Suprapubic skin (tissue), 4 donors: ENCODE results near the gene LLGL1. TPM values are rescaled to one million over a fixed set of nuclear protein-coding genes. Genes with fewer than 3 reads are reported as not detected.

Experiments
- DNase-seq, 2 donors: peaks; one replicate each; pipeline ENCODE4 v3.0.0-alpha.2; 2019; ENCODE audit warnings: low spot score in 2 of 2
- H3K27ac ChIP-seq: fragments of 200-600 bp; sonication (generic); one replicate; pipeline ENCODE4 v1.5.1; 2019
- H3K27me3 ChIP-seq: fragments of 200-600 bp; sonication (generic); one replicate; pipeline ENCODE4 v1.5.1; 2019
- H3K36me3 ChIP-seq: fragments of 200-600 bp; sonication (generic); one replicate; pipeline ENCODE4 v1.5.1; 2019
- H3K4me1 ChIP-seq: fragments of 200-600 bp; sonication (generic); one replicate; pipeline ENCODE4 v1.5.1; 2019
- H3K4me3 ChIP-seq: fragments of 200-600 bp; sonication (generic); one replicate; pipeline ENCODE4 v1.5.1; 2019; ENCODE audit warnings: mild to moderate bottlenecking
- H3K9me3 ChIP-seq: fragments of 200-600 bp; sonication (generic); one replicate; pipeline ENCODE4 v1.5.1; 2019
- CTCF ChIP-seq, 2 donors: fragments of 200-600 bp in 1 of 2; fragments of 450-650 bp in 1 of 2; sonication (generic) in 1 of 2; IDR thresholded peaks; one replicate each; pipeline ENCODE4 v1.5.1; 2016 to 2019; ENCODE audit warnings: antibody characterized with exemption in 2 of 2, mild to moderate bottlenecking in 1 of 2, moderate library complexity in 1 of 2
- EP300 ChIP-seq: sonication (generic); formaldehyde crosslinking; IDR thresholded peaks from one replicate; pipeline ENCODE4 v1.6.1; 2017; ENCODE audit warnings: antibody characterized with exemption
- POLR2A ChIP-seq, 2 donors: fragments of 450-650 bp; IDR thresholded peaks; one replicate each; pipeline ENCODE4 v1.6.1; 2017; ENCODE audit warnings: antibody characterized with exemption in 2 of 2, mild to moderate bottlenecking in 2 of 2, moderate library complexity in 2 of 2
- POLR2AphosphoS5 ChIP-seq, 3 donors: sonication (generic); formaldehyde crosslinking; IDR thresholded peaks; one replicate each; pipeline ENCODE4 v1.6.1; 2017; ENCODE audit warnings: antibody characterized with exemption in 3 of 3
- WGBS: methylation state at CpG from one replicate; pipeline ENCODE4 v1.1.5; 2018; 5-methylcytosine and 5-hydroxymethylcytosine counted together
- total RNA-seq, 4 donors: library from RNA; depleted of rRNA; stranded (reverse); fragments of >200 nt; gene quantifications; one replicate each; pipeline ENCODE4 v1.1.0, GENCODE V29; 2016

The LLGL1 gene
- total RNA-seq: 10 to 100 TPM; 27.7 to 37.1 (median 32.8) TPM

- no peaks in the 10 kb centered on the region for H3K9me3 ChIP-seq
- TF ChIP-seq CTCF (IDR thresholded peaks at IDR 0.05) (no peak), EP300 (no peak), POLR2AphosphoS5 (IDR thresholded peaks at IDR 0.05) (no peak), POLR2A (IDR thresholded peaks at IDR 0.05) (no peak)
- no peak within 1 kb of the TSS for H3K27ac ChIP-seq
- no peaks in the 10 kb centered on the region for H3K36me3 ChIP-seq
- H3K4me1 ChIP-seq: peaks cover 21% of the 10 kb centered on the region
- 2% methylated on average over 12 of the region's 60 CpGs for WGBS
- peak within 1 kb of the TSS; percentile 74 for H3K4me3 ChIP-seq
- DNase-seq: peak; percentile 97
- no peaks in the 10 kb centered on the region for H3K27me3 ChIP-seq
These were observed at the start of gene LLGL1 for GRCh38 chr17:18225121-18225641. Gene LLGL1, plus strand, starts transcription at chr17:18225635. Its CDS starts 48 bp downstream, at chr17:18225683.

GRCh38 chr17:18176176-18176575 is 49.3 kb upstream of the LLGL1 start:
- 77% methylated on average over 7 of the region's 7 CpGs for WGBS
- DNase-seq: no peak
- no peaks in the 10 kb centered on the region for H3K36me3 ChIP-seq

GRCh38 chr17:18177133-18177532 is 48.3 kb upstream of the LLGL1 start:
- Histone ChIP-seq H3K4me1 (peaks cover 11% of the 10 kb centered on the region), H3K27ac (no peak overlapping the region), H3K27me3 (no peaks in the 10 kb centered on the region), H3K36me3 (no peaks in the 10 kb centered on the region), H3K4me3 (no peak overlapping the region), H3K9me3 (no peaks in the 10 kb centered on the region)
- DNase-seq: no peak
- TF ChIP-seq POLR2A (IDR thresholded peaks at IDR 0.05) (no peak), CTCF (IDR thresholded peaks at IDR 0.05) (no peak), POLR2AphosphoS5 (IDR thresholded peaks at IDR 0.05) (no peak), EP300 (no peak)

More at GRCh38 chr17:18176176-18176575, 49.3 kb upstream of the LLGL1 start:
- H3K9me3 ChIP-seq: no peaks in the 10 kb centered on the region
- TF ChIP-seq POLR2A (IDR thresholded peaks at IDR 0.05) (no peak), POLR2AphosphoS5 (IDR thresholded peaks at IDR 0.05) (no peak), CTCF (IDR thresholded peaks at IDR 0.05) (no peak), EP300 (no peak)
- no peak overlapping the region for H3K4me3 ChIP-seq
- H3K4me1 ChIP-seq: peaks cover 2% of the 10 kb centered on the region
- no peaks in the 10 kb centered on the region for H3K27me3 ChIP-seq
- H3K27ac ChIP-seq: no peak overlapping the region

- Histone ChIP-seq H3K4me3 (no peak overlapping the region), H3K27ac (no peak overlapping the region), H3K4me1 (peaks cover 17% of the 10 kb centered on the region), H3K36me3 (no peaks in the 10 kb centered on the region), H3K27me3 (no peaks in the 10 kb centered on the region), H3K9me3 (no peaks in the 10 kb centered on the region)
- WGBS: 83% methylated on average over 8 of the region's 8 CpGs
- no peak for DNase-seq
- no peak for TF ChIP-seq POLR2AphosphoS5 (IDR thresholded peaks at IDR 0.05)
- TF ChIP-seq POLR2A (IDR thresholded peaks at IDR 0.05): no peak
- TF ChIP-seq CTCF (IDR thresholded peaks at IDR 0.05): no peak
- TF ChIP-seq EP300: no peak
These were observed 47.7 kb upstream of the LLGL1 start for GRCh38 chr17:18177722-18178121.

GRCh38 chr17:18179196-18179595 is 46.2 kb upstream of the LLGL1 start:
- Histone ChIP-seq H3K27me3 (no peaks in the 10 kb centered on the region), H3K4me3 (no peak overlapping the region), H3K27ac (no peak overlapping the region), H3K4me1 (peaks cover 18% of the 10 kb centered on the region), H3K9me3 (no peaks in the 10 kb centered on the region), H3K36me3 (no peaks in the 10 kb centered on the region)
- WGBS: 100% methylated on average over 1 of the region's 1 CpG
- DNase-seq: no peak
- TF ChIP-seq CTCF (IDR thresholded peaks at IDR 0.05) (no peak), EP300 (no peak), POLR2A (IDR thresholded peaks at IDR 0.05) (no peak), POLR2AphosphoS5 (IDR thresholded peaks at IDR 0.05) (no peak)
